HepG2 (cell line): Measurements from ENCODE around the gene CPAMD8. TPM values are rescaled to one million over a fixed set of nuclear protein-coding genes. Genes with fewer than 3 reads are reported as not detected.
A peak's percentile ranks its signal among the peaks of the same experiment; 100 is the strongest.

ENCODE experiments used
- CBX5 ChIP-seq: sonication (generic); formaldehyde crosslinking; IDR thresholded peaks from 2 replicates; pipeline ENCODE4 v1.4.0; 2020; ENCODE audit warnings: missing genetic modification reagents, borderline replicate concordance
- ELF4 ChIP-seq: sonication (generic); formaldehyde crosslinking; IDR thresholded peaks from 2 replicates; pipeline ENCODE4 v1.5.0; 2020; ENCODE audit warnings: missing genetic modification reagents, mild to moderate bottlenecking, moderate library complexity, borderline replicate concordance
- HMG20A ChIP-seq: IDR thresholded peaks from 2 replicates; pipeline ENCODE4 v1.6.1; 2016; ENCODE audit warnings: borderline replicate concordance
- HNRNPL ChIP-seq: fragments of 200-400 bp; formaldehyde crosslinking; IDR thresholded peaks from 2 replicates; pipeline ENCODE4 v1.6.1; 2017; ENCODE audit warnings: mild to moderate bottlenecking, low read depth, low read length
- KAT8 ChIP-seq: IDR thresholded peaks from 2 replicates; pipeline ENCODE4 v1.6.1; 2016; ENCODE audit warnings: missing genetic modification reagents, missing compliant biosample characterization
- MYC ChIP-seq: sonication (generic); formaldehyde crosslinking; IDR thresholded peaks from 2 replicates; pipeline ENCODE4 v1.9.0; 2021; ENCODE audit warnings: missing genetic modification reagents, borderline replicate concordance
- REL ChIP-seq: sonication (generic); formaldehyde crosslinking; conservative IDR thresholded peaks from 2 replicates; pipeline ENCODE4 v1.8.0; 2022; ENCODE audit warnings: mild to moderate bottlenecking, missing genetic modification reagents, moderate library complexity
- STAG1 ChIP-seq: sonication (generic); formaldehyde crosslinking; IDR thresholded peaks from 2 replicates; pipeline ENCODE4 v1.4.0; 2020; ENCODE audit warnings: missing genetic modification reagents
- THYN1 ChIP-seq: sonication (generic); formaldehyde crosslinking; IDR thresholded peaks from 2 replicates; pipeline ENCODE4 v1.8.1; 2023; ENCODE audit warnings: low read depth, mild to moderate bottlenecking, moderate library complexity, missing genetic modification reagents, borderline replicate concordance
- ZFP91 ChIP-seq: sonication (generic); formaldehyde crosslinking; IDR thresholded peaks from 2 replicates; pipeline ENCODE4 v1.9.0; 2022; ENCODE audit warnings: missing genetic modification reagents, mild to moderate bottlenecking, borderline replicate concordance
- ZMAT3 ChIP-seq: sonication (generic); formaldehyde crosslinking; conservative IDR thresholded peaks from 2 replicates; pipeline ENCODE4 v1.7.0; 2021; ENCODE audit warnings: missing genetic modification reagents
- ZNF414 ChIP-seq: sonication (generic); formaldehyde crosslinking; IDR thresholded peaks from 2 replicates; pipeline ENCODE4 v1.5.0; 2020; ENCODE audit warnings: missing genetic modification reagents
- ZNF501 ChIP-seq: sonication (generic); formaldehyde crosslinking; IDR thresholded peaks from 2 replicates; pipeline ENCODE4 v1.5.1; 2020; ENCODE audit warnings: mild to moderate bottlenecking, moderate library complexity, missing genetic modification reagents
- polyA plus RNA-seq, 8 experiments: library from polyadenylated mRNA; depleted of rRNA in 3 of 8; stranded (reverse) in 7 of 8; unstranded in 1 of 8; fragments of >200 nt; fragmentation: Illumina TruSeq in 4 of 8; extraction: Trizol in 4 of 8; gene quantifications; 2 replicates each; pipeline versions ENCODE4 v1.2.1 to v1.2.3, GENCODE V29; 2011 to 2016; ENCODE audit warnings: low read depth in 4 of 8, missing spikeins in 1 of 8, mixed read lengths in 1 of 8; ENCODE audit not compliant: insufficient read depth in 1 of 8
- total RNA-seq, 5 experiments: library from RNA; depleted of rRNA; stranded (reverse); fragments of >200 nt; fragmentation: Illumina TruSeq; extraction: Trizol; gene quantifications; 2 replicates each; pipeline ENCODE4 v1.2.3, GENCODE V29; 2016; ENCODE audit warnings: low read depth in 1 of 5
- TF ChIP-seq, protein P1 (sequence below): sonication (generic); formaldehyde crosslinking; IDR thresholded peaks from 2 replicates; pipeline ENCODE4 v1.5.0; 2020; ENCODE audit warnings: mild to moderate bottlenecking, missing genetic modification reagents
- TF ChIP-seq, protein P2 (sequence below): sonication (generic); formaldehyde crosslinking; IDR thresholded peaks from 2 replicates; pipeline ENCODE4 v1.8.0; 2023; ENCODE audit warnings: mild to moderate bottlenecking, missing genetic modification reagents
- TF ChIP-seq, protein P3 (sequence below): sonication (generic); formaldehyde crosslinking; IDR thresholded peaks from 2 replicates; pipeline ENCODE4 v1.5.0; 2020; ENCODE audit warnings: mild to moderate bottlenecking, missing genetic modification reagents, borderline replicate concordance

CPAMD8 gene
- total and polyA plus RNA-seq, 2 of the 13 experiments (the other 11 are each of a cell fraction or from before 2014, with no cell fraction given) = 0.29 to 0.34 TPM

GRCh38 chr19:16892868-16893685 is 133.5 kb downstream of the CPAMD8 start (continued):
- TF ChIP-seq REL (CRISPR knock-in tag) = no peak
- no peak for TF ChIP-seq MYC (CRISPR knock-in tag)
- no peak for TF ChIP-seq THYN1 (CRISPR knock-in tag)
- TF ChIP-seq, protein P1, sequence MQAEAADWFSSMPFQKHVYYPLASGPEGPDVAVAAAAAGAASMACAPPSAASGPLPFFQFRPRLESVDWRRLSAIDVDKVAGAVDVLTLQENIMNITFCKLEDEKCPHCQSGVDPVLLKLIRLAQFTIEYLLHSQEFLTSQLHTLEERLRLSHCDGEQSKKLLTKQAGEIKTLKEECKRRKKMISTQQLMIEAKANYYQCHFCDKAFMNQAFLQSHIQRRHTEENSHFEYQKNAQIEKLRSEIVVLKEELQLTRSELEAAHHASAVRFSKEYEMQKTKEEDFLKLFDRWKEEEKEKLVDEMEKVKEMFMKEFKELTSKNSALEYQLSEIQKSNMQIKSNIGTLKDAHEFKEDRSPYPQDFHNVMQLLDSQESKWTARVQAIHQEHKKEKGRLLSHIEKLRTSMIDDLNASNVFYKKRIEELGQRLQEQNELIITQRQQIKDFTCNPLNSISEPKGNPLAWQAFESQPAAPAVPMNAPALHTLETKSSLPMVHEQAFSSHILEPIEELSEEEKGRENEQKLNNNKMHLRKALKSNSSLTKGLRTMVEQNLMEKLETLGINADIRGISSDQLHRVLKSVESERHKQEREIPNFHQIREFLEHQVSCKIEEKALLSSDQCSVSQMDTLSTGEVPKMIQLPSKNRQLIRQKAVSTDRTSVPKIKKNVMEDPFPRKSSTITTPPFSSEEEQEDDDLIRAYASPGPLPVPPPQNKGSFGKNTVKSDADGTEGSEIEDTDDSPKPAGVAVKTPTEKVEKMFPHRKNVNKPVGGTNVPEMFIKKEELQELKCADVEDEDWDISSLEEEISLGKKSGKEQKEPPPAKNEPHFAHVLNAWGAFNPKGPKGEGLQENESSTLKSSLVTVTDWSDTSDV (CRISPR knock-in tag) = no peak
- TF ChIP-seq HMG20A (CRISPR knock-in tag) = no peak
- TF ChIP-seq, protein P2, sequence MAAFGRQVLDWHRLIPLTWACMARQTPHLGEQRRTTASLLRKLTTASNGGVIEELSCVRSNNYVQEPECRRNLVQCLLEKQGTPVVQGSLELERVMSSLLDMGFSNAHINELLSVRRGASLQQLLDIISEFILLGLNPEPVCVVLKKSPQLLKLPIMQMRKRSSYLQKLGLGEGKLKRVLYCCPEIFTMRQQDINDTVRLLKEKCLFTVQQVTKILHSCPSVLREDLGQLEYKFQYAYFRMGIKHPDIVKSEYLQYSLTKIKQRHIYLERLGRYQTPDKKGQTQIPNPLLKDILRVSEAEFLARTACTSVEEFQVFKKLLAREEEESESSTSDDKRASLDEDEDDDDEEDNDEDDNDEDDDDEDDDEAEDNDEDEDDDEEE (CRISPR knock-in tag) = 0 out of 2 replicates have a peak, but pooled peaks have one; percentile 11
- TF ChIP-seq, protein P3, sequence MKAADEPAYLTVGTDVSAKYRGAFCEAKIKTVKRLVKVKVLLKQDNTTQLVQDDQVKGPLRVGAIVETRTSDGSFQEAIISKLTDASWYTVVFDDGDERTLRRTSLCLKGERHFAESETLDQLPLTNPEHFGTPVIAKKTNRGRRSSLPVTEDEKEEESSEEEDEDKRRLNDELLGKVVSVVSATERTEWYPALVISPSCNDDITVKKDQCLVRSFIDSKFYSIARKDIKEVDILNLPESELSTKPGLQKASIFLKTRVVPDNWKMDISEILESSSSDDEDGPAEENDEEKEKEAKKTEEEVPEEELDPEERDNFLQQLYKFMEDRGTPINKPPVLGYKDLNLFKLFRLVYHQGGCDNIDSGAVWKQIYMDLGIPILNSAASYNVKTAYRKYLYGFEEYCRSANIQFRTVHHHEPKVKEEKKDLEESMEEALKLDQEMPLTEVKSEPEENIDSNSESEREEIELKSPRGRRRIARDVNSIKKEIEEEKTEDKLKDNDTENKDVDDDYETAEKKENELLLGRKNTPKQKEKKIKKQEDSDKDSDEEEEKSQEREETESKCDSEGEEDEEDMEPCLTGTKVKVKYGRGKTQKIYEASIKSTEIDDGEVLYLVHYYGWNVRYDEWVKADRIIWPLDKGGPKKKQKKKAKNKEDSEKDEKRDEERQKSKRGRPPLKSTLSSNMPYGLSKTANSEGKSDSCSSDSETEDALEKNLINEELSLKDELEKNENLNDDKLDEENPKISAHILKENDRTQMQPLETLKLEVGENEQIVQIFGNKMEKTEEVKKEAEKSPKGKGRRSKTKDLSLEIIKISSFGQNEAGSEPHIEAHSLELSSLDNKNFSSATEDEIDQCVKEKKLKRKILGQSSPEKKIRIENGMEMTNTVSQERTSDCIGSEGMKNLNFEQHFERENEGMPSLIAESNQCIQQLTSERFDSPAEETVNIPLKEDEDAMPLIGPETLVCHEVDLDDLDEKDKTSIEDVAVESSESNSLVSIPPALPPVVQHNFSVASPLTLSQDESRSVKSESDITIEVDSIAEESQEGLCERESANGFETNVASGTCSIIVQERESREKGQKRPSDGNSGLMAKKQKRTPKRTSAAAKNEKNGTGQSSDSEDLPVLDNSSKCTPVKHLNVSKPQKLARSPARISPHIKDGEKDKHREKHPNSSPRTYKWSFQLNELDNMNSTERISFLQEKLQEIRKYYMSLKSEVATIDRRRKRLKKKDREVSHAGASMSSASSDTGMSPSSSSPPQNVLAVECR (CRISPR knock-in tag) = no peak
- peak; percentile 44; the same call in 1 of the 2 replicates for TF ChIP-seq ZNF501 (CRISPR knock-in tag)
- TF ChIP-seq CBX5 (CRISPR knock-in tag) = no peak
- TF ChIP-seq STAG1 (CRISPR knock-in tag) = no peak
- no peak for TF ChIP-seq ZNF414 (CRISPR knock-in tag)
- 0 out of 2 replicates have a peak, but pooled peaks have one; percentile 25 for TF ChIP-seq HNRNPL
- 0 out of 2 replicates have a peak, but pooled peaks have one; percentile 24 for TF ChIP-seq ZFP91 (CRISPR knock-in tag)
- TF ChIP-seq ELF4 (CRISPR knock-in tag) = no peak
- 0 out of 2 replicates have a peak, but pooled peaks have one; percentile 22 for TF ChIP-seq KAT8 (CRISPR knock-in tag)
- TF ChIP-seq ZMAT3 = no peak
